ENCODE results near the gene AVPR2.

The AVPR2 gene

GRCh38 chrX:153920546-153920945, 16.1 kb downstream of the AVPR2 start:
- Histone ChIP-seq H3K27ac (ENCODE audit: low read length) (no peak overlapping the region), H3K9me3 (ENCODE audit: insufficient read depth, low read length) (no peaks in the 10 kb centered on the region)

GRCh38 chrX:153921070-153921469, 16.6 kb downstream of the AVPR2 start:
- TF ChIP-seq CTCF (IDR thresholded peaks at IDR 0.05; ENCODE audit: low read depth, low read length) (no peak), EZH2phosphoT487 (IDR thresholded peaks at IDR 0.05; ENCODE audit: low read depth) (no peak)
- Histone ChIP-seq H3K36me3 (replicated peaks; ENCODE audit: low read depth, low read length) (peaks cover 51% of the 10 kb centered on the region), H3K27me3 (ENCODE audit: low read depth, low read length) (no peaks in the 10 kb centered on the region), H4K20me1 (ENCODE audit: insufficient read depth, low read length) (peaks cover 31% of the 10 kb centered on the region), H3K9ac (ENCODE audit: low read length) (no peak overlapping the region), H3K9me3 (ENCODE audit: insufficient read depth, low read length) (no peaks in the 10 kb centered on the region), H3K4me2 (ENCODE audit: low read length) (no peak overlapping the region), H2AFZ (ENCODE audit: low read depth, low read length) (no peak overlapping the region), H3K4me3 (ENCODE audit: low read length) (no peak overlapping the region), H3K79me2 (ENCODE audit: low read length) (peaks cover 61% of the 10 kb centered on the region), H3K27ac (ENCODE audit: low read length) (no peak overlapping the region), H3K4me1 (ENCODE audit: low read length) (peaks cover 20% of the 10 kb centered on the region)

More at GRCh38 chrX:153920546-153920945, 16.1 kb downstream of the AVPR2 start:
- no peak overlapping the region for H3K9ac ChIP-seq (ENCODE audit: low read length)
- H3K4me2 ChIP-seq (ENCODE audit: low read length) = no peak overlapping the region
- peaks cover 20% of the 10 kb centered on the region for H3K4me1 ChIP-seq (ENCODE audit: low read length)
- H3K79me2 ChIP-seq (ENCODE audit: low read length) = peaks cover 56% of the 10 kb centered on the region
- peaks cover 52% of the 10 kb centered on the region for H3K36me3 ChIP-seq (replicated peaks; ENCODE audit: low read depth, low read length)
- no peak overlapping the region for H3K4me3 ChIP-seq (ENCODE audit: low read length)
- H2AFZ ChIP-seq (ENCODE audit: low read depth, low read length) = no peak overlapping the region
- TF ChIP-seq CTCF (IDR thresholded peaks at IDR 0.05; ENCODE audit: low read depth, low read length) = no peak
- TF ChIP-seq EZH2phosphoT487 (IDR thresholded peaks at IDR 0.05; ENCODE audit: low read depth) = no peak
- no peaks in the 10 kb centered on the region for H3K27me3 ChIP-seq (ENCODE audit: low read depth, low read length)
- H4K20me1 ChIP-seq (ENCODE audit: insufficient read depth, low read length) = peaks cover 31% of the 10 kb centered on the region

- Histone ChIP-seq H3K4me3 (ENCODE audit: low read length) (no peak overlapping the region), H3K4me2 (ENCODE audit: low read length) (no peak overlapping the region), H3K9ac (ENCODE audit: low read length) (no peak overlapping the region), H4K20me1 (ENCODE audit: insufficient read depth, low read length) (peaks cover 31% of the 10 kb centered on the region), H3K36me3 (replicated peaks; ENCODE audit: low read depth, low read length) (peaks cover 47% of the 10 kb centered on the region), H3K4me1 (ENCODE audit: low read length) (peaks cover 23% of the 10 kb centered on the region), H2AFZ (ENCODE audit: low read depth, low read length) (no peak overlapping the region), H3K9me3 (ENCODE audit: insufficient read depth, low read length) (no peaks in the 10 kb centered on the region), H3K79me2 (ENCODE audit: low read length) (peaks cover 62% of the 10 kb centered on the region), H3K27ac (ENCODE audit: low read length) (no peak overlapping the region), H3K27me3 (ENCODE audit: low read depth, low read length) (no peaks in the 10 kb centered on the region)
- TF ChIP-seq EZH2phosphoT487 (IDR thresholded peaks at IDR 0.05; ENCODE audit: low read depth) (no peak), CTCF (IDR thresholded peaks at IDR 0.05; ENCODE audit: low read depth, low read length) (no peak)
Observed at GRCh38 chrX:153921511-153922446, 17.3 kb downstream of the AVPR2 start.
